GM21529 (cell line): ENCODE data around the gene CTXND2.
"Not testable (repeated sequence)": the region's sequence is repeated elsewhere in the genome, so short reads cannot be mapped to it uniquely, and the experiment has no call there.

Experiments
- ATAC-seq: cut with Tn5 transposase; IDR thresholded peaks from one replicate; pipeline ENCODE4 v1.9.1; 2021; ENCODE audit not compliant: unreplicated experiment

The CTXND2 gene

GRCh38 chr1:150887018-150887417 is at the start of gene CTXND2:
Gene CTXND2, plus strand, starts transcription at chr1:150887136. Its CDS starts 25,179 bp downstream, at chr1:150912315.
- no peak for ATAC-seq

- ATAC-seq, result not testable (repeated sequence)
Measured at GRCh38 chr1:150840850-150841249, 46.1 kb upstream of the CTXND2 start.

DNA sequence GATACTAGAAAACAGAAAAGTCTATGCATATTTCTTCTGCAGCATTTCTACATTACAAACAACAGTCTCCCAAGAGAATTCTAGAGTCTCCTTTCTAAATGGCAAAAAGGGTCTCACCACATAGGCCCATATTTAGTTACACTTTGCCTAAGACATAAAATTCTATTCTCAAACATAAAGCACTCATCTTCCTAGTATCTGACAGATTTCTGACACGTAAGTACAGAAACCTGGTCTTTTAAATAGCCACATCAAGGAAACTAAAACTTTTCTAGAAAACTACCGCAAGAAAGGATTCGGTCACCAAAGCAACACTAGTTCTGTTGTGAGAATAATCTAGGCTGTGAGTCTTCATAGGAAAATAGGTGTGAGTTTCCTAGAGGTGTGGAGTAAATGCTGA is 45.3 kb upstream of the CTXND2 start:
- no peak for ATAC-seq

GRCh38 chr1:150842343-150842742 is 44.6 kb upstream of the CTXND2 start:
- ATAC-seq, result no peak

DNA sequence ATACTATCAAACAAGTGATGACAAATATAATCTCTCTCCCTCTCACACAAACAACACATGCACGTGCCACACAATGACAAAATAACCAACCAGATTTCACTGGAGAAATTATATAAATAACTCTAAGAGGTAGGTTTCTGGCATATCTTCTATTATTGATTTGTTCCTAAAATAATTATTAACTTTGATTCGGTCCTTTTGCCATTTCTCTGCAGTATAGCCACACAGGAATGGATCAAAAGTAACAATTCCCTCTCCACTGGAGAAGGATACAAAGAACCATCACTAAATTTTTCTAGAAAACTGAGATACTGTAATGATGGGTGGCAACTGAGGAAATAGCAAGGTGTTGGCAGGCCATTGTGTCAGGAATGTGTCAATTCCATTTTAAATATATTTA is 44.0 kb upstream of the CTXND2 start:
- ATAC-seq, result no peak

GRCh38 chr1:150843474-150843873 is 43.5 kb upstream of the CTXND2 start:
- ATAC-seq, result no peak

DNA sequence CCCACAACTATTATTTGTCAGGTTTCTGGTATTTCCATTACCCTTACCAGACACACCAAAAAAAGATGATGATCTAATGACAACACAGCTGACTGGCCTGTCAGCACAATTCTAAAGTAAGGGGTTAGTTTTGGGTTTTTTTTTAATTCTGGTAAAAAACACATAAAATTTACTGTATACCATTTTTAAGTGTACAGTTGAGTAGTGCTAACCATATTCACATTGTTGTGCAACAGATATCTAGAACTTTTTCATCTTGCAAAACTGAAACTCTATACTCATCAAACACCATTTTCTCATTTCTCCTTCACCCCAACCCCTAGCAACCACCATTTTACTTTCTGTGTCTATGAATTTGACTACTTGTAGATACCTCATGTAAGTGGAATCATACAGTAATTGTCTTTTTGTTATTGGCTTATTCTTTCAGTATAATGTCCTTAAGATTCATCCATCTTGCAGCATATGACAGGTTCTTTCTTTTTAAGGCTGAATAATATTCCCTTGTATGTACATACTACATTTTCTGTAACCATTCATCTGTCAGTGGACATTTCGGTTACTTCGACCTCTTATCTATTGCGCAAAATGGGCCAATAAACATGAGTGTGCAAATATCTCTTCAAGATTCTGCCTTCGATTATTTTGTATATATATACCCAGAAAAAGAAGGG is 40.3 kb upstream of the CTXND2 start:
- ATAC-seq, result no peak

GRCh38 chr1:150850801-150851362 is 36.1 kb upstream of the CTXND2 start:
- not testable (repeated sequence) for ATAC-seq

DNA sequence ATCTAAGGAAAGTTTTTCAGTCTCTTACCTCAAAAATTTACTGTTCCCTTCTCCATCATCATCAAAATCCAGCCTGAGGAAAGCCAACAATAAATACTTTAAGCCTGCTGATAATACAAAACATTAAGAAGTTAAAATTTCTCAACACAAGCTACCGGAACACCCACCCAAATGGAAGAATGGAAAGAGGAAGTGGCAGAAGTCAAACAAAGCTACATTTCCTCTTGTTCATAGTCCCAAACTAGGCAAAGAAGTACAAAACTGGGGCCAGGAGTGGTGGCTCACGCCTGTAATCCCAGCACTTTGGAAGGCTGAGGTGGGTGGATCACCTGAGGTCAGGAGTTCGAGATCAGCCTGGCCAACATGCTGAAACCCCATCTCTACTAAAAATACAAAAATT is 34.2 kb upstream of the CTXND2 start:
- not testable (repeated sequence) for ATAC-seq

DNA sequence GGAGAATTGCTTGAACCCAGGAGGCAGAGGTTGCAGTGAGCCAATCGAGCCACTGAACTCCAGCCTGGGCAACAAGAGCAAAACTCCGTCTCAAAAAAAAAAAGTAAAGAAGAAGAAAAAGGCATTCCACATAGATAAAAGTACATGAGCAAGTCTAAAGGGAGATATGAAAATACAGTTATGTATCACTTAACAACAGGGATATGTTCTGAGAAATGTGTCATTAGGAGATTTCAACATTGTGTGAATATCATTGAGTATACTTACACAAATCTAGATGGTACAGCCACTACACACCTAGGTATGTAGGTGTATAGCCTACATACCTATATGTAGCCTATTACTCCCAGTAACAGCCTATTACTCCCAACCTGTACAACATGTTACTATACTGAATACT is 23.2 kb upstream of the CTXND2 start:
- no peak for ATAC-seq

GRCh38 chr1:150864200-150864599 is 22.7 kb upstream of the CTXND2 start:
- not testable (repeated sequence) for ATAC-seq

- no peak for ATAC-seq
Measured at GRCh38 chr1:150869683-150870082, 17.3 kb upstream of the CTXND2 start.

- no peak for ATAC-seq
Measured at GRCh38 chr1:150872572-150872971, 14.4 kb upstream of the CTXND2 start.

GRCh38 chr1:150873521-150873920 is 13.4 kb upstream of the CTXND2 start:
- ATAC-seq, result no peak

- no peak for ATAC-seq
Measured at GRCh38 chr1:150874455-150875196, 12.3 kb upstream of the CTXND2 start.

DNA sequence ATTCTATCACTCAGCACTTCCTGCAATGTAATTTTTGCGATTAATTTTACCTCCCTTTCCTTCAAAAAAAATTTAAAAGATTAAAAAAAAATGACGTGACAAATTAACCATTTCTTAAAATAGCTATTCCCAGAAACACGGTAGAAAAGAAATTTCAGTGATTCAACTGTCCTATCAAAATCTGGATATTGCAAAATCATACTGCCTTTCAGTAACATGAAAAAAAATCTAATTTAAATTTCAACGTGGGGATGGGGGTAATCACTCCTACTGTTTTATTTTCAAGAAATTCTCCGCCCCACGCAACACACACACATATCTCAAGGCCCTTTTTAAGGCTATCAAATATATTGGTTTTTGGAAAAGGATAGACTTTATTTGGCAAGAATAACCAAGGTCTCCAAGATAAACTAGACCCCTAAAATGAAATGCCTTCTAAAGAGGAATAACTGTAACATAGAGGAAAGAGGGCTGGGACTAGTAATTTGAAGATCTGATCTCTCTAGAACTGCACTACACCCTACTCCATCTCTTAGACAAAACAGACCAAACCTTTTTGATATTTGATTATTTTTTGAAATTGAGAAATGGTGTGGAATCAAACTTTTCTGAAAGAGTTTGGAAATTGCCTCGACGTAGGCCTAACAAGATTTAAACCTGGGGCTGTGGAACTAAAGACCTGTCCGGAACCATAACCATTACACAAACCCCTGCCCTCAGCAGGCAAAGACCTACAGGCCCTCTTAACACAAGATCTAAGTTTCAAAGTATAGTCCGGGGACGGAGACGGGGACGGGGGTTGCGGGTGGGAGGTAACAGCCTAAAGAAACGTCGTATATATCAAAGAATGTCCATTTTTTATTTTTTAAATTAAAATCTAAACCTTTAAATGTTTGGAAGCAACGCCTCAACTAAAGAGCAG is 11.5 kb upstream of the CTXND2 start:
- no peak for ATAC-seq

GRCh38 chr1:150876119-150876454 is 10.8 kb upstream of the CTXND2 start:
- ATAC-seq, result peak; percentile 30

GRCh38 chr1:150878931-150879330 is 8.0 kb upstream of the CTXND2 start:
- ATAC-seq, result not testable (repeated sequence)

DNA sequence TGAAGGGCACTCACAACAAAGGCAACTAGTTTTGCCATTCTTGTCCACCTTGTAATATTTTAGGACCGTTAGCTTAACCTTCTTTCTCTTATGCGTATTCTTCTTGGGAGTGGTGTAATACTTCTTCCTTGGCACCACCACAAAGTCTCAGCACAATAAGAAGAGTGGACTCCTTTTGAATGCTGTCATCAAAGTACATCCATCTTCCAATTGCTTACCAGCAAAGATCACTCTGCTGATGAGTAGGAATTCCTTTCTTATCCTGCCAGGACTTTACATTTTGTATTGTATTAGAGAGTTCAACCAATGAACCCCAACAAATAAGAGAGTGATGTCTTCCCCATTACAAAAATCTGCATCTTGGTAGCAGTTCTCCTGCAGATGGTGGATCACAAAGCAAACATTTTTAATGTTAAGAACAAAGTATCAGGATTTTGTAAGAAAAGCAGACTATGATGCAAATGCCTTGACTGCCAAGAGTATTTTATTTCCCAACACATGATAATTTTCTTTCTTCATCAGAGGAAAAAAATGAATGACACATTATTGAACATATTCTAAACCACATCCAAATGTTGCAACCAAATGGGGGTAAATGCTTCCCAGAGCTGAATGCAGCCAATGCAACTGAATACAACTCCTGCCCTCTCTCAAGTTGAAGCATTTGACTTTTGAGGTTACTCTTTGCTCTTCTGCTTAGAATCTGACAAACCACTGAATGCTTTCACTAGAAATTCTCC is 5.4 kb upstream of the CTXND2 start:
- no peak for ATAC-seq

DNA sequence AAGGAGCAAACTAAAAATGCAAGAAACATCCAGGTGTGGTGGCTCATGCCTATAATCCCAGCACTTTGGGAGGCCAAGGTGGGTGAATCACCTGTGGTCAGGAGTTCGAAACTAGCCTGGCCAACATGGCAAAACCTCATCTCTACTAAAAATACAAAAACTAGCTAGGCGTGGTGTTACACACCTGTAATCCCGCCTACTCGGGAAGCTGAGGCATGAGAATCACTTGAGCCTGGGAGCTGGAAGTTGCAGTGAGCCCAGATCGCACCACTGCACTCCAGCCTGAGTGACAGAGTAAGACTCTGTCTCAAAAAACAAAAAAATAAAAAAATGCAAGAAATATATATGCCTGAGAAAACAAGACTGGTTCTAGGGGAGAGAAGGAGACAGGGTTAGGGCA is 3.8 kb upstream of the CTXND2 start:
- not testable (repeated sequence) for ATAC-seq

- ATAC-seq, result no peak
Measured at GRCh38 chr1:150888727-150889126, 1.8 kb downstream of the CTXND2 start.
